ENCODE data around the gene AKR1A1. TPM values are rescaled to one million over a fixed set of nuclear protein-coding genes. Genes with fewer than 3 reads are reported as not detected.

Gene AKR1A1
- total RNA-seq, 2 experiments from 2014 or later, result 150 to 152 TPM

- Mint-ChIP-seq H3K4me1 (ENCODE audit: low read depth) (no peaks in the 10 kb centered on the region), H3K27ac (no peak overlapping the region), H3K4me3 (no peak overlapping the region), H3K36me3 (ENCODE audit: low read depth) (peaks cover 28% of the 10 kb centered on the region), H3K27me3 (ENCODE audit: low read depth) (no peaks in the 10 kb centered on the region), H3K9me3 (ENCODE audit: insufficient read depth) (no peaks in the 10 kb centered on the region)
- CTCF ChIA-PET, result interaction anchor here (0.5 to 9.6 kb wide), 28 partner anchors 11 to 578 kb away, joined by 3 to 194 read pairs (median 4); partner anchors contain the start of genes AKR1A1, MUTYH, NASP and PRDX1
- POLR2A ChIA-PET, result interaction anchor here (1.1 to 4.7 kb wide), 4 partner anchors 15 to 57 kb away, joined by 3 to 39 read pairs (median 7); partner anchors contain the start of gene PRDX1
- DNase-seq, result peak; percentile 83
- peak; percentile 90 for ATAC-seq
Measured at GRCh38 chr1:45569962-45570581, 19.4 kb downstream of the AKR1A1 start.

- Mint-ChIP-seq H3K4me1 (ENCODE audit: low read depth) (no peaks in the 10 kb centered on the region), H3K27me3 (ENCODE audit: low read depth) (no peaks in the 10 kb centered on the region), H3K9me3 (ENCODE audit: insufficient read depth) (no peaks in the 10 kb centered on the region), H3K27ac (no peak overlapping the region), H3K4me3 (no peak overlapping the region), H3K36me3 (ENCODE audit: low read depth) (peaks cover 28% of the 10 kb centered on the region)
- CTCF ChIA-PET, result interaction anchor here (0.5 to 9.6 kb wide), 19 partner anchors 10 to 578 kb away, joined by 3 to 194 read pairs (median 7); partner anchors contain the start of genes AKR1A1, MUTYH, NASP and PRDX1
- DNase-seq, result no peak
- POLR2A ChIA-PET, result interaction anchor here (1.1 to 4.7 kb wide), 3 partner anchors 18 to 57 kb away, joined by 3 to 39 read pairs (median 3); partner anchors contain the start of gene PRDX1
- no peak for ATAC-seq
Measured at GRCh38 chr1:45570631-45571030, 20.0 kb downstream of the AKR1A1 start.

- Mint-ChIP-seq H3K4me1 (ENCODE audit: low read depth) (no peaks in the 10 kb centered on the region), H3K36me3 (ENCODE audit: low read depth) (peaks cover 9% of the 10 kb centered on the region), H3K27ac (no peak overlapping the region), H3K4me3 (no peak overlapping the region), H3K27me3 (ENCODE audit: low read depth) (no peaks in the 10 kb centered on the region), H3K9me3 (ENCODE audit: insufficient read depth) (no peaks in the 10 kb centered on the region)
- POLR2A ChIA-PET, result interaction anchor here (1.1 kb wide), 1 partner anchor 52 kb away, joined by 3 read pairs; the partner anchor contains the start of gene PRDX1
- ATAC-seq (no peak), DNase-seq (no peak)
- CTCF ChIA-PET, result interaction anchor here (1.6 to 9.6 kb wide), 2 partner anchors 8 to 62 kb away, joined by 3 to 194 read pairs; no protein-coding TSS in a partner anchor
Measured at GRCh38 chr1:45573231-45573804, 22.7 kb downstream of the AKR1A1 start.

GRCh38 chr1:45574105-45574626 is 23.5 kb downstream of the AKR1A1 start:
- ChIA-PET POLR2A (no interaction called here), CTCF (interaction anchor here (9.6 kb wide), 1 partner anchor 62 kb away, joined by 194 read pairs; no protein-coding TSS in a partner anchor)
- Mint-ChIP-seq H3K9me3 (ENCODE audit: insufficient read depth) (no peaks in the 10 kb centered on the region), H3K4me3 (no peak overlapping the region), H3K36me3 (ENCODE audit: low read depth) (peaks cover 8% of the 10 kb centered on the region), H3K27me3 (ENCODE audit: low read depth) (no peaks in the 10 kb centered on the region), H3K27ac (no peak overlapping the region), H3K4me1 (ENCODE audit: low read depth) (no peaks in the 10 kb centered on the region)
- DNase-seq, result no peak
- ATAC-seq, result no peak

- no peaks in the 10 kb centered on the region for H3K27me3 Mint-ChIP-seq (ENCODE audit: low read depth)
- peaks cover 19% of the 10 kb centered on the region for H3K36me3 Mint-ChIP-seq (ENCODE audit: low read depth)
- peak; percentile 75 for ATAC-seq
- ChIA-PET CTCF (interaction anchor here (0.7 to 7.6 kb wide), 11 partner anchors 14 to 874 kb away, joined by 3 to 59 read pairs (median 4); partner anchors contain the start of genes MMACHC and TESK2), POLR2A (interaction anchor here (0.8 to 4.1 kb wide), 13 partner anchors 12 to 861 kb away, joined by 3 to 39 read pairs (median 6); partner anchors contain the start of genes AKR1A1, CCDC163, GPBP1L1 and HECTD3)
- peak overlapping the region; percentile 100 for H3K27ac Mint-ChIP-seq
- DNase-seq, result peak; percentile 97
- H3K4me1 Mint-ChIP-seq (ENCODE audit: low read depth), result peaks cover 26% of the 10 kb centered on the region
- peak overlapping the region; percentile 99 for H3K4me3 Mint-ChIP-seq
- H3K9me3 Mint-ChIP-seq (ENCODE audit: insufficient read depth), result no peaks in the 10 kb centered on the region
Measured at GRCh38 chr1:45583264-45583665, 32.6 kb downstream of the AKR1A1 start.

- Mint-ChIP-seq H3K9me3 (ENCODE audit: insufficient read depth) (no peaks in the 10 kb centered on the region), H3K36me3 (ENCODE audit: low read depth) (peaks cover 19% of the 10 kb centered on the region), H3K4me1 (ENCODE audit: low read depth) (peaks cover 31% of the 10 kb centered on the region), H3K4me3 (peak within 1 kb of the TSS; percentile 99), H3K27ac (peak within 1 kb of the TSS; percentile 100), H3K27me3 (ENCODE audit: low read depth) (no peaks in the 10 kb centered on the region)
- ChIA-PET CTCF (interaction anchor here (0.7 to 7.6 kb wide), 11 partner anchors 14 to 875 kb away, joined by 3 to 59 read pairs (median 4); partner anchors contain the start of genes MMACHC, MUTYH, TESK2 and TOE1), POLR2A (interaction anchor here (0.7 to 4.1 kb wide), 27 partner anchors 12 to 862 kb away, joined by 3 to 39 read pairs (median 5); partner anchors contain the start of genes AKR1A1, CCDC163, GPBP1L1 and HECTD3)
- ATAC-seq (peak; percentile 59), DNase-seq (peak; percentile 93)
Measured at GRCh38 chr1:45583666-45584350, 33.2 kb downstream of the AKR1A1 start, which contains the start of gene NASP. Gene NASP, plus strand, starts transcription at chr1:45584041. Its CDS starts 106 bp downstream, at chr1:45584147.

- no peaks in the 10 kb centered on the region for H3K27me3 Mint-ChIP-seq (ENCODE audit: low read depth)
- ChIA-PET POLR2A (interaction anchor here (0.7 to 4.1 kb wide), 27 partner anchors 13 to 809 kb away, joined by 3 to 39 read pairs (median 5); partner anchors contain the start of genes AKR1A1, CCDC163, GPBP1L1 and HECTD3), CTCF (interaction anchor here (1.0 to 7.6 kb wide), 5 partner anchors 15 to 244 kb away, joined by 3 to 59 read pairs (median 5); partner anchors contain the start of genes AKR1A1, MUTYH and TOE1)
- ATAC-seq (peak; percentile 48), DNase-seq (peak; percentile 92)
- H3K9me3 Mint-ChIP-seq (ENCODE audit: insufficient read depth), result no peaks in the 10 kb centered on the region
- peaks cover 37% of the 10 kb centered on the region for H3K4me1 Mint-ChIP-seq (ENCODE audit: low read depth)
- H3K36me3 Mint-ChIP-seq (ENCODE audit: low read depth), result peaks cover 25% of the 10 kb centered on the region
- H3K27ac Mint-ChIP-seq, result peak overlapping the region; percentile 100
- peak overlapping the region; percentile 99 for H3K4me3 Mint-ChIP-seq
Measured at GRCh38 chr1:45584351-45585109, 33.9 kb downstream of the AKR1A1 start.

- peaks cover 37% of the 10 kb centered on the region for H3K4me1 Mint-ChIP-seq (ENCODE audit: low read depth)
- CTCF ChIA-PET, result interaction anchor here (1.0 to 1.2 kb wide), 3 partner anchors 34 to 245 kb away, joined by 3 to 5 read pairs (median 4); partner anchors contain the start of genes AKR1A1, MUTYH and TOE1
- no peak for ATAC-seq
Measured at GRCh38 chr1:45585110-45585426, 34.4 kb downstream of the AKR1A1 start.

GRCh38 chr1:45585496-45586075 is 35.0 kb downstream of the AKR1A1 start:
- Mint-ChIP-seq H3K9me3 (ENCODE audit: insufficient read depth) (no peaks in the 10 kb centered on the region), H3K36me3 (ENCODE audit: low read depth) (peaks cover 25% of the 10 kb centered on the region), H3K27ac (peak overlapping the region; percentile 100), H3K4me3 (peak overlapping the region; percentile 99), H3K4me1 (ENCODE audit: low read depth) (peaks cover 37% of the 10 kb centered on the region), H3K27me3 (ENCODE audit: low read depth) (no peaks in the 10 kb centered on the region)
- CTCF ChIA-PET, result interaction anchor here (0.9 to 1.4 kb wide), 4 partner anchors 15 to 92 kb away, joined by 3 to 8 read pairs (median 4); partner anchors contain the start of gene AKR1A1
- no peak for DNase-seq
- ATAC-seq, result no peak
- POLR2A ChIA-PET, result interaction anchor here (0.6 to 4.1 kb wide), 16 partner anchors 17 to 864 kb away, joined by 3 to 39 read pairs (median 6); partner anchors contain the start of genes AKR1A1, CCDC163, GPBP1L1 and HECTD3

More at GRCh38 chr1:45585110-45585426, 34.4 kb downstream of the AKR1A1 start:
- Mint-ChIP-seq H3K27me3 (ENCODE audit: low read depth) (no peaks in the 10 kb centered on the region), H3K36me3 (ENCODE audit: low read depth) (peaks cover 25% of the 10 kb centered on the region), H3K9me3 (ENCODE audit: insufficient read depth) (no peaks in the 10 kb centered on the region), H3K27ac (peak overlapping the region; percentile 100), H3K4me3 (peak overlapping the region; percentile 99)
- POLR2A ChIA-PET, result interaction anchor here (1.0 to 4.1 kb wide), 19 partner anchors 16 to 810 kb away, joined by 3 to 39 read pairs (median 5); partner anchors contain the start of genes AKR1A1, CCDC163, GPBP1L1 and HECTD3
- no peak for DNase-seq

GRCh38 chr1:45586769-45587168 is 36.1 kb downstream of the AKR1A1 start:
- ChIA-PET CTCF (interaction anchor here (1.4 kb wide), 1 partner anchor 16 kb away, joined by 8 read pairs; no protein-coding TSS in a partner anchor), POLR2A (interaction anchor here (0.8 to 1.5 kb wide), 2 partner anchors 65 to 99 kb away, joined by 4 to 5 read pairs; partner anchors contain the start of genes GPBP1L1 and PRDX1)
- Mint-ChIP-seq H3K9me3 (ENCODE audit: insufficient read depth) (no peaks in the 10 kb centered on the region), H3K27me3 (ENCODE audit: low read depth) (no peaks in the 10 kb centered on the region), H3K4me3 (peak overlapping the region; percentile 99), H3K27ac (peak overlapping the region; percentile 84), H3K4me1 (ENCODE audit: low read depth) (peaks cover 40% of the 10 kb centered on the region), H3K36me3 (ENCODE audit: low read depth) (peaks cover 32% of the 10 kb centered on the region)
- DNase-seq (no peak), ATAC-seq (no peak)
